Activated CD4-positive, alpha-beta T cell treated with anti-CD3 and anti-CD28 coated beads, Interleukin-2, amount 10 ng/mL, durations not matched to agents 24 days and 14 days (primary cell): ENCODE measurements around the gene TRIM6. TPM values are rescaled to one million over a fixed set of nuclear protein-coding genes. Genes with fewer than 3 reads are reported as not detected.
"Not testable (repeated sequence)": the region's sequence is repeated elsewhere in the genome, so short reads cannot be mapped to it uniquely, and the experiment has no call there.

ENCODE experiments used
- DNase-seq: peaks from one replicate; pipeline ENCODE4 v3.0.0; 2022
- H3K27ac Mint-ChIP-seq: one replicate; pipeline ENCODE4 v1.8.0; 2022; ENCODE audit warnings: mild to moderate bottlenecking, mixed read lengths
- H3K27me3 Mint-ChIP-seq: one replicate; pipeline ENCODE4 v1.8.0; 2022; ENCODE audit warnings: mixed read lengths
- H3K36me3 Mint-ChIP-seq: one replicate; pipeline ENCODE4 v1.8.0; 2022; ENCODE audit warnings: low read depth, mild to moderate bottlenecking, mixed read lengths
- H3K4me1 Mint-ChIP-seq: one replicate; pipeline ENCODE4 v1.8.0; 2021; ENCODE audit warnings: mixed read lengths
- H3K4me3 Mint-ChIP-seq: one replicate; pipeline ENCODE4 v1.8.0; 2022; ENCODE audit warnings: mild to moderate bottlenecking, moderate library complexity, mixed read lengths
- H3K9me3 Mint-ChIP-seq: one replicate; pipeline ENCODE4 v1.8.0; 2021; ENCODE audit warnings: mixed read lengths
- intact Hi-C: fragments of 100-400 bp; cut with micrococcal nuclease; formaldehyde crosslinking; loops from one replicate; pipeline ENCODE4 v1.15.1; 2023
- total RNA-seq: library from RNA; stranded (reverse); gene quantifications from 2 replicates; pipeline ENCODE4 v1.2.3, GENCODE V29; 2022

The TRIM6 gene
- total RNA-seq, 1 donor from 2014 or later = 0.14 TPM

GRCh38 chr11:5584458-5584857 lies 12.0 kb upstream of the TRIM6 start:
- DNase-seq, H3K9me3 Mint-ChIP-seq, H3K36me3 Mint-ChIP-seq, H3K27me3 Mint-ChIP-seq, H3K4me1 Mint-ChIP-seq, intact Hi-C loops, H3K27ac Mint-ChIP-seq, H3K4me3 Mint-ChIP-seq: not testable (repeated sequence)

- H3K4me3 Mint-ChIP-seq, H3K27ac Mint-ChIP-seq, H3K9me3 Mint-ChIP-seq, DNase-seq, H3K36me3 Mint-ChIP-seq, H3K4me1 Mint-ChIP-seq, H3K27me3 Mint-ChIP-seq, intact Hi-C loops: not testable (repeated sequence)
Measured at GRCh38 chr11:5589906-5590305, 6.5 kb upstream of the TRIM6 start.

GRCh38 chr11:5591613-5592012 lies 4.8 kb upstream of the TRIM6 start:
- Mint-ChIP-seq H3K4me3 (no peak overlapping the region), H3K27me3 (no peaks in the 10 kb centered on the region), H3K9me3 (no peaks in the 10 kb centered on the region), H3K36me3 (no peaks in the 10 kb centered on the region), H3K4me1 (peaks cover 2% of the 10 kb centered on the region), H3K27ac (no peak overlapping the region)
- intact Hi-C loops = no loop called here
- DNase-seq = no peak

- no peak for DNase-seq
- no peaks in the 10 kb centered on the region for H3K36me3 Mint-ChIP-seq
- no peak overlapping the region for H3K4me3 Mint-ChIP-seq
- no peak overlapping the region for H3K27ac Mint-ChIP-seq
- peaks cover 8% of the 10 kb centered on the region for H3K4me1 Mint-ChIP-seq
- peaks cover 2% of the 10 kb centered on the region for H3K27me3 Mint-ChIP-seq
- no peaks in the 10 kb centered on the region for H3K9me3 Mint-ChIP-seq
- intact Hi-C loops = no loop called here
Measured at GRCh38 chr11:5592615-5593014, 3.8 kb upstream of the TRIM6 start.

- no peak for DNase-seq
- intact Hi-C loops = no loop called here
- Mint-ChIP-seq H3K4me1 (peaks cover 8% of the 10 kb centered on the region), H3K9me3 (no peaks in the 10 kb centered on the region), H3K36me3 (no peaks in the 10 kb centered on the region), H3K27me3 (peaks cover 6% of the 10 kb centered on the region), H3K4me3 (no peak overlapping the region), H3K27ac (no peak overlapping the region)
Measured at GRCh38 chr11:5593146-5593545, 3.3 kb upstream of the TRIM6 start.

- Mint-ChIP-seq H3K27me3 (peaks cover 6% of the 10 kb centered on the region), H3K27ac (no peak overlapping the region), H3K4me3 (no peak overlapping the region), H3K4me1 (peaks cover 10% of the 10 kb centered on the region), H3K9me3 (no peaks in the 10 kb centered on the region), H3K36me3 (no peaks in the 10 kb centered on the region)
- DNase-seq = no peak
- intact Hi-C loops = no loop called here
Measured at GRCh38 chr11:5597953-5598352, 1.5 kb downstream of the TRIM6 start.

GRCh38 chr11:5600374-5600851 lies 4.0 kb downstream of the TRIM6 start:
- peaks cover 10% of the 10 kb centered on the region for H3K4me1 Mint-ChIP-seq
- intact Hi-C loops = loop anchor here (1.0 kb wide), 2 partner anchors 112 to 208 kb away; partner anchors contain the start of gene OR52N2
- H3K27ac Mint-ChIP-seq = no peak overlapping the region
- peak; percentile 86 for DNase-seq
- H3K36me3 Mint-ChIP-seq = no peaks in the 10 kb centered on the region
- H3K9me3 Mint-ChIP-seq = no peaks in the 10 kb centered on the region
- peaks cover 6% of the 10 kb centered on the region for H3K27me3 Mint-ChIP-seq
- no peak overlapping the region for H3K4me3 Mint-ChIP-seq

- DNase-seq, H3K27ac Mint-ChIP-seq, H3K4me3 Mint-ChIP-seq, intact Hi-C loops, H3K27me3 Mint-ChIP-seq, H3K4me1 Mint-ChIP-seq, H3K36me3 Mint-ChIP-seq, H3K9me3 Mint-ChIP-seq: not testable (repeated sequence)
Measured at GRCh38 chr11:5602791-5603190, 6.4 kb downstream of the TRIM6 start.

GRCh38 chr11:5603326-5603725 lies 6.9 kb downstream of the TRIM6 start:
- Mint-ChIP-seq H3K27ac (no peak overlapping the region), H3K27me3 (no peaks in the 10 kb centered on the region), H3K4me3 (no peak overlapping the region), H3K36me3 (no peaks in the 10 kb centered on the region), H3K4me1 (peaks cover 2% of the 10 kb centered on the region), H3K9me3 (no peaks in the 10 kb centered on the region)
- intact Hi-C loops = no loop called here
- no peak for DNase-seq

- Mint-ChIP-seq H3K36me3 (no peaks in the 10 kb centered on the region), H3K27me3 (no peaks in the 10 kb centered on the region), H3K4me3 (no peak overlapping the region), H3K4me1 (peaks cover 2% of the 10 kb centered on the region), H3K27ac (no peak overlapping the region), H3K9me3 (no peaks in the 10 kb centered on the region)
- no peak for DNase-seq
- intact Hi-C loops = no loop called here
Measured at GRCh38 chr11:5604896-5605295, 8.5 kb downstream of the TRIM6 start.

GRCh38 chr11:5605849-5606248 lies 9.4 kb downstream of the TRIM6 start:
- DNase-seq = no peak
- Mint-ChIP-seq H3K27ac (no peak overlapping the region), H3K27me3 (no peaks in the 10 kb centered on the region), H3K36me3 (no peaks in the 10 kb centered on the region), H3K9me3 (no peaks in the 10 kb centered on the region), H3K4me3 (no peak overlapping the region), H3K4me1 (peaks cover 5% of the 10 kb centered on the region)
- intact Hi-C loops = no loop called here

GRCh38 chr11:5608808-5609207 lies 12.4 kb downstream of the TRIM6 start:
- H3K4me1 Mint-ChIP-seq = peaks cover 5% of the 10 kb centered on the region
- peaks cover 1% of the 10 kb centered on the region for H3K27me3 Mint-ChIP-seq
- H3K36me3 Mint-ChIP-seq = no peaks in the 10 kb centered on the region
- no peak for DNase-seq
- intact Hi-C loops = no loop called here
- H3K27ac Mint-ChIP-seq = no peak overlapping the region
- H3K9me3 Mint-ChIP-seq = no peaks in the 10 kb centered on the region
- H3K4me3 Mint-ChIP-seq = no peak overlapping the region

GRCh38 chr11:5610446-5610845 lies 14.0 kb downstream of the TRIM6 start:
- Mint-ChIP-seq H3K4me1 (peaks cover 5% of the 10 kb centered on the region), H3K27ac (no peak overlapping the region), H3K36me3 (no peaks in the 10 kb centered on the region), H3K4me3 (no peak overlapping the region), H3K27me3 (peaks cover 3% of the 10 kb centered on the region), H3K9me3 (no peaks in the 10 kb centered on the region)
- intact Hi-C loops = no loop called here
- no peak for DNase-seq

GRCh38 chr11:5611627-5612026 lies 15.2 kb downstream of the TRIM6 start:
- Mint-ChIP-seq H3K4me1 (peaks cover 5% of the 10 kb centered on the region), H3K27ac (no peak overlapping the region), H3K9me3 (no peaks in the 10 kb centered on the region), H3K36me3 (no peaks in the 10 kb centered on the region), H3K27me3 (peaks cover 3% of the 10 kb centered on the region), H3K4me3 (no peak overlapping the region)
- no peak for DNase-seq
- intact Hi-C loops = no loop called here

GRCh38 chr11:5618807-5619206 lies 22.4 kb downstream of the TRIM6 start:
- Mint-ChIP-seq H3K4me1 (peaks cover 2% of the 10 kb centered on the region), H3K9me3 (no peaks in the 10 kb centered on the region), H3K27ac (no peak overlapping the region), H3K4me3 (no peak overlapping the region), H3K27me3 (peaks cover 2% of the 10 kb centered on the region), H3K36me3 (no peaks in the 10 kb centered on the region)
- intact Hi-C loops = no loop called here
- DNase-seq = no peak
